Measurements from ENCODE around the gene CCNB1.
"Not testable (repeated sequence)": the region's sequence is repeated elsewhere in the genome, so short reads cannot be mapped to it uniquely, and the experiment has no call there.

Gene CCNB1

DNA sequence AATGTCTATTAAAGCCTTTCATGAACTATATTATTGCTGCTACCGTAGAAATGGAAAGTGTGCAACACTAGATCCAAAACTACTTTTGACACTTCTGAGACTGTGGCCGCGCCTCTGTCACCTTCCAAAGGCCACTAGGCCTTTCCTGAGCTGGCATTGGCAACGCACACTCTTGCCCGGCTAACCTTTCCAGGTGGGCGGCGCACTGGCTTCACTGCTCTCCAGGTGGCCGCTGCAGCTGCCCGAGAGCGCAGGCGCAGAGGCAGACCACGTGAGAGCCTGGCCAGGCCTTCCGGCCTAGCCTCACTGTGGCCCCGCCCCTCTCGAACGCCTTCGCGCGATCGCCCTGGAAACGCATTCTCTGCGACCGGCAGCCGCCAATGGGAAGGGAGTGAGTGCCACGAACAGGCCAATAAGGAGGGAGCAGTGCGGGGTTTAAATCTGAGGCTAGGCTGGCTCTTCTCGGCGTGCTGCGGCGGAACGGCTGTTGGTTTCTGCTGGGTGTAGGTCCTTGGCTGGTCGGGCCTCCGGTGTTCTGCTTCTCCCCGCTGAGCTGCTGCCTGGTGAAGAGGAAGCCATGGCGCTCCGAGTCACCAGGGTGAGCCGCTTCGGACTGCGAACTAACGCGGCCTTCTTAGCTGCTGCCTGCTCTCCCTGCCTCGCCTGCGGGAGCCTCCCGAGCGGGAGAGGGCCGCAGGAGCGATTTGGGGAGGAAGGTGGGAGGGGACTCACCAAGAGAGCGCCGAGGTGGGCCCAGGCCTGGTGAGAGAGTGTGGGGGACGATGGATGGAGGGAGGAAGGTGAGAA, at the start of gene CCNB1:
Gene CCNB1 (plus strand): TSS at position 465 of the 807 bp plus-strand sequence. CDS start 113 bp downstream, at position 578.
- DNase-seq (ENCODE audit: low spot score) (peak; percentile 89), FAIRE-seq (peak; percentile 33)

DNA sequence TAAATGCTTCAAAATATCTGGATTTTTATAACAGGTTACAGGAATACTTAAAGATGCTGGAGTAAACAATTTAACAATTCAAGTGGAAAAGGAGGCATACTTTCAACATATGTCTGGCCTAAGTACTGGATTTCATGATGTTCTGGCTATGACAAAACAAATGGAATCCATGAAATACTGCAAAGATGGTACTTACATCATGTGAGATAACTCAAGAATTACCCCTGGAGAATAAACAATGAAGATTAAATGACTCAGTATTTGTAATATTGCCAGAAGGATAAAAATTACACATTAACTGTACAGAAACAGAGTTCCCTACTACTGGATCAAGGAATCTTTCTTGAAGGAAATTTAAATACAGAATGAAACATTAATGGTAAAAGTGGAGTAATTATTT, 37.5 kb upstream of the CCNB1 start:
- peak; percentile 57 for FAIRE-seq
- DNase-seq (ENCODE audit: low spot score), result peak; percentile 34

DNA sequence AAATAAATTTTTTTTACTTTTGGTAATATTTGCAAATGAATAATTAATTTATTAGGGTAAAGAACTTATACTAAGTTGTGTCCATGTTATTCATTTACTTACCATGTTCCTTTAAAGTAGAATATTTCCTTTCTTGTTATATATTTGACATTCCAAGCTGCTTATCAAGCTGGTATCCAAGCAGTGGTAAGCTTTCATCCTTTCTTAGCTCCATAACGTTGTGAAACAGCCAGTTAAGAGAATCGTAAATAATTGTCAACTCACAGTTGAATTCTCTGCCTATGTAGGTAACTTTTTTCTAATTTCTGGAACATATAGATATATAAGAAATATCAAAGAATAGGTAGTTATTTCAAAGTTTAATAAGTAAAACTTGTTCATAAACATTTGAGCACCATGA, 36.7 kb upstream of the CCNB1 start:
- DNase-seq (ENCODE audit: low spot score) (no peak), FAIRE-seq (no peak)

DNA sequence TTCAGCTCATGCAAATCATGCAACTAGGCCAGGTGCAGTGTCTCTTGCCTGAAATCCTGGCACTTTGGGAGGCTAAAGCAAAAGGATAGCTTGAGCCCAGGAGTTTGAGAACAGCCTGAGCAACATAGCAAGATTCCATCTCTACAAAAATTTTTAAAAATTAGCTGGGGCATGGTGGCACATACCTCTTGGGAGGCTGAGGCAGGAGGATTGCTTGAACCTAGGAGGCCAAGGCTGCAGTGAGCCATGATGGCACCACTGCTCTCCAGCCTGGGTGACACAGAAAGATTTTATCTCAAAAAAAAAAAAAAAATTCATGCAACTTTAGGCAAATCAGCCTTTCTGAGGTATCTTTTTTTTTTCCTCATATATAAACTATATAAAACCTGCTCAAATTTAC, 35.6 kb upstream of the CCNB1 start:
- DNase-seq (ENCODE audit: low spot score) (no peak), FAIRE-seq (no peak)

DNA sequence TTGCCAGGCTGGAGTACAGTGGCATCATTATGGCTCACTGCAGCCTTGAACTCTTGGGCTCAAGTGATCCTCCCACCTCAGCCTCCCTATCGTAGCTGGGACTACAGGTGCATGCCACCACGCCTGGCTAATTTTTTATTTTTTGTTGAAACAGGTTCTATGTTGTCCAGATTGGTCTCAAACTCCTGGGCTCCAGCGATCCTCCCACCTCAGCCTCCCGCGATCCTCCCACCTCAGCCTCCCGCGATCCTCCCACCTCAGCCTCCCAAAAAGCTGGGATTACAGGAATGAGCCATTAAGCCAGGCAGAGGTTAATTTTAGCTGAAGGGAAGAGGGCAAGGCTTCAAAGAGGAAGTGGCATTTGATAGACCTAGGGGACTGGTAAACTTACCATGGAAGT, 32.8 kb upstream of the CCNB1 start:
- DNase-seq (ENCODE audit: low spot score) (no peak), FAIRE-seq (no peak)

DNA sequence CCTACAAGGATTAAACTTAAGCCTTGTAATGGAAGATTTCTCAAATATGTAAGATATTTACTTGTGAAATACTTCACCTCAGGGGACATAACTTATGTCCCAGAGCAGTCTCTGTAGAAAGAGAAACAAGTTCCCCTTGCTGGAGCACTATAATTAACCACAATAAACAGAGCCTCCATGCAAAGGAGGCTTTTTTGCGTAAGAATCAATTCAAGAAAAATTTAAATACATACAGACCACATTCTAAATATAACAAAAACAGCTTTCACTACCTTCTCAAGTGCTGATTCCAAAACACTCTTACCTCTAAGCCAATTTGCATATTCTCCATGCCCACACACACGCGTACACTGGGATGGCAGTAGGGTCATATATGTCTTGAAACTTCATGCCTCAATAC, 30.7 kb upstream of the CCNB1 start:
- no peak for DNase-seq (ENCODE audit: low spot score)
- no peak for FAIRE-seq

DNA sequence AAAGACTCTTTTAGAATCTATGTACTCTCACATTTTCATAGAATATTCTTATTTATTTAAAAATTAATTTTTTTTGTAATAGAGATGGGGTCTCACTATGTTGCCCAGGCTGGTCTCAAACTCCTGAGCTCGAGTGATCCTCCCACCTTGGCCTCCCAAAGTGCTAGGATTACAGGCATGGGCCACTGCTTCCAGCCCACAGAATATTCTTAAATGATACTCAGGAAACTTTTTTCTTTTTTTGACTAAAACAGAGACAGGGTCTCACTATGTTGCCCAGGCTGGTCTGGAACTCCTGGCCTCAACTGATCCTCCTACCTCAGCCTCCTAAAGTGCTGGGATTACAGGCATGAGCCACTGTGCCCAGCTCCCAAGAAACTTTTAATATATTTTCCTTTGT, 29.7 kb upstream of the CCNB1 start:
- not testable (repeated sequence) for FAIRE-seq; DNase-seq (ENCODE audit: low spot score)

DNA sequence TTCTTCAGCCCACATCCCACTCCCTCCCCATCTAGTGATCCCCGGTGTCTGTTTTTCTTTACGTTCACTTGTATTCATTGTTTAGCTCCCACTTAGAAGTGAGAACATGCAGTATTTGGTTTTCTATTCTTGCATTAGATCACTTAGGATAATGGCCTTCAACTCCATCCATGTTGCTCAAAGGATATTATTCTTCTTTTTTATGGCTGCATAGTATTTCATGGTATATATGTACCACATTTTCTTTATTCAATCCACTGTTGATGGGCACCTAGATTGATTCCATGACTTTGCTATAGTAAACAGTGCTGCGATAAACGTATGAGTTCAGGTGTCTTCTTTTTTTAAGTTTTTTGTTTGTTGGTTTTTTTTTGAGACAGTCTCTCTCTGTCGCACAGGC, 29.1 kb upstream of the CCNB1 start:
- DNase-seq (ENCODE audit: low spot score) (no peak), FAIRE-seq (no peak)

DNA sequence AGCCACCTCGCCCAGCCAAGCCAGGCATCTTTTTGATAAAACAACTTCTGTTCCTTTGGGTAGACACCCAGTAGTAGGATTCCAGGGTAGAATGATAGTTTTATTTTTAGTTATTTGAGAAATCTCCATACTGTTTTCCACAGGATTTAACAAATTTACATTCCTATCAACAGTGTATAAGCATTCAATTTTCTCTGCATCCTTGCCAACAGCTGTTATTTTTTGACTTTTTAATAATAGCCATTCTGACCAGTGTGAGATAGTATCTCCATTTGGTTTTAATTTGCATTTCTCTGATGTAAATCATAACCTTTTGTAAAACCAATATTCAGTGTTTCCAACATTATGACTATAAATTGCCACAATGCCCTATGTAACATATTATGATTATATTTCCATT, 28.2 kb upstream of the CCNB1 start:
- DNase-seq (ENCODE audit: low spot score) (no peak), FAIRE-seq (no peak)

DNA sequence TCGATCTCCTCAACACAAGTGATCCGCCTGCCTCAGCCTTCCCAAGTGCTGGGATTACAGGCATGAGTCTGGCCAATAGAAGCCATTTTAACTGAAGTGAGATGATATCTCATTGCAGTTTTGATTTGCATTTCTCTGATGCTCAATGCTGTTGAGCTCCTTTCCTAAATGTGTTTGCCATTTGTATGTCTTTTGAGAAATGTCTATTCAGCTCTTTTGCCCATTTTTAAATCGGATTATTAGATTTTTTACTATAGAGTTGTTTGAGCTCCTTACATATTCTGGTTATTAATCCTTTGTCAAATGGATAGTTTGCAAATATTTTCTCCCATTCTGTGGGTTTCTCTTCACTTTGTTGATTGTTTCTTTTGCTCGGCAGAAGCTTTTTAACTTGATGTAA, 26.7 kb upstream of the CCNB1 start:
- FAIRE-seq; DNase-seq (ENCODE audit: low spot score): not testable (repeated sequence)

DNA sequence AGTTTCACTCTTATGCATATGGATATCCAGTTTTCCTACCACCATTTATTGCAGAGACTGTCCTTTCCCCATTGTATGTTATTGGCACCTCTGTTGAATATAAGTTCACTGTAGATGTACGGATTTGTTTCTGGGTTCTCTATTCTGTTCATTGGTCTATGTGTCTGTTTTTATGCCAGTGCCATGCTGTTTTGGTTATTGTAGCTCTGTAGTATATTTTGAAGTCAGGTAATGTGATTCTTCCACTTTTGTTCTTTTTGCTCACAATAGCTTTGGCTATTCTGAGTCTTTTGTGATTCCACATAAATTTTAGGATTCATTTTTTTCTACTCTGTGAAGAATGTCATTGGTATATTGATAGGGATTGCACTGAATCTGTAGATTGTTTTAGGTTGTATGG, 26.1 kb upstream of the CCNB1 start:
- DNase-seq (ENCODE audit: low spot score) (no peak), FAIRE-seq (no peak)

DNA sequence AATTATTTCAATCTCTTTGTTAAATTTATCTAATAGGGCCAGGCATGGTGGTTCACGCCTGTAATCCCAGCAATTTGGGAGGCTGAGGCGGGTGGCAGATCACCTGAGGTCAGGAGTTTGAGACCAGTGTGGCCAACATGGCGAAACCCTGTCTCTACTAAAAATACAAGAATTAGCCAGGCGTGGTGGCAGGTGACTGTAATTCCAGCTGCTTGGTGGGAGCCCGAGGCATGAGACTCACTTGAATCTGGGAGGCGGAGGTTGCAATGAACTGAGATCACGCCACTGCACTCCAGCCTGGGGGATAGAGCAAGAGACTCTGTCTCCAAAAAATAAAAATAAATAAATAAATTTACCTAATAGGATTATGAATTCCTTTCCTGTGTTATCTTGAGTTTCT, 18.4 kb upstream of the CCNB1 start:
- not testable (repeated sequence) for DNase-seq (ENCODE audit: low spot score); FAIRE-seq

DNA sequence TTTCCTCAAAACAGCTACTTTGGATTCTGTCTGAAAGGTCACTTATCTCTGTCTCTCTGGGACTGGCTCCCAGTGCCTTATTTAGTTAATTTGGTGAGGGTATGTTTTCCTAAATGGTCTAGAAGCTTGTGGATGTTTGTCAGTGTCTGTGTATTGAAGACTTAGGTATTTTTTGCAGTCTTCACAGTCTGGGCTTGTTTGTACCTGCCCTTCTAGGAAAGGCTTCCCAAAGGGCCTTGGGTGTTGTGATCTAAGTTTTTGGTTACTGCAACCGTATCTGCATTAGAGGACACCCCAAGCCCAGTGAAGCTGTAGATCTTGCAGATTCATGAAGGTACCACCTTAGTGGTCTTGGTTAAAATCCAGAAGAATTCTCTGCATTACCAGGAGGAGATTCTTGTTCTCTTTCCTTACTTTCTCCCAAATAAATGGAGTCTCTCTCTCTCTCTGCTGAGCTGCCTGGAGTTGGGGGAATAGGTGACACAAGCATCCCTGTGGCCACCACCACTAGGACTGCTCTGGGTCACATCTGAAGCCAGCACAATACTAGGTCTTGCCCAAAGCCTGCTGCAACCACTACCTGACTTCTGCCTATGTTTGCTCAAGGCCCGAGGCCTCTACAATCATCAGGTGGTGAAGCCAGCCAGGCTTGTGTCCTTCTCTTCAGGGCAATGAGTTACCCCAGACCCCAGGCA, 17.8 kb upstream of the CCNB1 start:
- DNase-seq (ENCODE audit: low spot score) (no peak), FAIRE-seq (no peak)

DNA sequence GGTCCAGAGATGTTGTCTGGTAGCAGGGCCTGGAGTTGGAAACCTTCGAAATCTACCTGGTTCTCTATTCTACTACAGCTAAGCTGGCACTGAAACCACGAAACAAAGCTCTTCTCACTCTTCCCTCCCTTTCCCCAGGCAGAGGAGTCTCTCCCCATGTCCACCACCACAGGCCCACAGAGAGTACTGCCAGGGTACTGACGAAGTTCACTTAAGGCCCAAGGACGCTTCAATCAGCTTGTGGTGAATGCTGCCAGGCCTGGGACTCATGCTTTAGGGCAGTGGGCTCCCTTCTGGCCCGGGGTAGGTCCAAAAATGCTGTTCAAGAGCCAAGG, 17.3 kb upstream of the CCNB1 start:
- FAIRE-seq (no peak), DNase-seq (ENCODE audit: low spot score) (no peak)

DNA sequence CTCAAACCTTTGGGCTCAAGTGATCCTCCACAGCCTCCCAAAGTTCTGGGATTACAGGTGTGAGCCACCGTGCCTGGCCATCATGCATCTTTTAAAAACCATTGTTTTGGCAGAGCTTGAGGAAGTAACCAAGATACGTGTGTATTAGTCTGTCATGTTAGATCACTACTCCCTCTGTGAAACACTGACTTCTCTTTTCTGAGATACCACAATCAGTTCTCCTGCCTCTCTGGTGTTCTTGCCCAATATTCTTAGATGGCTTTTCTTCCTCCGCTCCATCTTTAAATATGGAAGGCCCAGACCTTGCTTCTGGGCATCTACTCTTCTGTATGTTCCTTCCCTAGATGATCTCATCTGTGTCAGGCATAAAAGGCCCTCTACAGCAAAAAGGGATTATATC, 14.2 kb upstream of the CCNB1 start:
- no peak for FAIRE-seq
- DNase-seq (ENCODE audit: low spot score), result no peak

DNA sequence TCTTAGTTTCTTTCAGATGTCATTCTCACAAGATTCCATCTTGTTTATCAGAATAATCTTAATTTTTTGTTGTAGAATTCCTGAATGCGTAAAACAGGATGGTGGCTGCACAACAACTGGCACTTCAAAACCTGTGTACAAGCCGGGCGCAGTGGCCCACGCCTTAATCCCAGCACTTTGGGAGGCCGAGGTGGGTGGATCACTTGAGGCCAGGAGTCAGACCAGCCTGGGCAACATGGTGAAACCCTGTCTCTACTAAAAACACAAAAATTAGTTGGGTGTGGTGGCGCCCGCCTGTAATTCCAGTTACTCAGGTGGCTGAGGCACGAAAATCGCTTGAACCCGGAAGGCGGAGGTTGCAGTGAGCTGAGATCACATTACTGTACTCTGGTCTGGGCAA, 10.5 kb upstream of the CCNB1 start:
- no peak for FAIRE-seq
- no peak for DNase-seq (ENCODE audit: low spot score)

DNA sequence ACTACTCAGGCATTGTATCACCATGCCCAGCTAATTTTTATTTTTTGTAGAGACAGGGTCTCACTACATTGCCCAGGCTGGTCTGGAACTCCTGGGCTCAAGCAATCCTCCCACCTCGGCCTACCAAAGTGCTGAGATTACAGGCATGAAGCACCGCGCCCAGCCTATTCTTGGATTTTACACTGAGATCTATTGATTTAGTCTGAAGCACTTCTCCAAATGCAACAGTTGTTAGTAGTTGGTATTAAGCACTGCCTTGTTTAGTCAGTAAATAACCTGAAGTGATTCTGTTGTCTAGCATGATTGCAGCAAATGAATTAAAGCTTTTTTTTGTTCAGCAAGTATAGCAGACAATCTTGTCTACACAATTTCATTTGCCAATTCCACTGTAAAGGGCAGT, 8.9 kb upstream of the CCNB1 start:
- no peak for FAIRE-seq
- no peak for DNase-seq (ENCODE audit: low spot score)

DNA sequence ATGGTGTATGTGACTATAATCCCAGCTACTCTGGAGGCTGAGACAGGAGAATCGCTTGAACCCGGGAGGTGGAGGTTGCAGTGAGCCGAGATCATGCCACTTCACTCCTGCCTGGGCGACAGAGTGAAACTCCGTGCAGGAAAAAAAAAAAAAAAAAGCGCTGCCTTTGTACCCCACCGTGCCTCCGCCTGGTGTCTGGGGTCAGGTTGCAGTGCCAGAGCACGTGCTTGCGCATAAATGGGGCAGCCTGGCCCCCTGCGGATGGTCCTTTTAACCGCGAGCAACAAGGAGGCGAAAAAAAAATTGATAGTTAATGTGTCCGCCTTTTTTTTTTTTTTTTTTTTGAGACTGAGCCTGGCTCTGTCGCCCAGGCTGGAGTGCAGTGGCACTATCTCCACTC, 6.3 kb upstream of the CCNB1 start:
- no peak for DNase-seq (ENCODE audit: low spot score)
- FAIRE-seq, result no peak

DNA sequence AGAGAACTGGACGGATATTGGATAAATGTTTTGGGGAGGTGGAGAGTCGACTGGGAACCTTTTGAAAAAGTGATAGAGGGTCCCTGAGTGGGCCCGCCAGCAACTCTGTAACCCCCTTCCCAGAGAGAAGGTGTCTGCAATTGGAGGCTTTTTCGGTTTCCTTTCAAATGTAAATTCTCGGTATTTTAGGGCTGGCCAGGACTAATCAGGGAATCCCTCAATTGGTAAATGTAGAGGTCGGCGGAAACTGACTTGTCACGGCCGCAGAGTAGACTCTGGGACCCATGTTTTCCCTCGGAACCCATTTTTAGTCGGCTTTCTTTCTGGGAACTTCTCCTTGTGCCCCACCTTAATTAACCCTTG, 524 bp downstream of the CCNB1 start:
- DNase-seq (ENCODE audit: low spot score), result no peak
- no peak for FAIRE-seq

DNA sequence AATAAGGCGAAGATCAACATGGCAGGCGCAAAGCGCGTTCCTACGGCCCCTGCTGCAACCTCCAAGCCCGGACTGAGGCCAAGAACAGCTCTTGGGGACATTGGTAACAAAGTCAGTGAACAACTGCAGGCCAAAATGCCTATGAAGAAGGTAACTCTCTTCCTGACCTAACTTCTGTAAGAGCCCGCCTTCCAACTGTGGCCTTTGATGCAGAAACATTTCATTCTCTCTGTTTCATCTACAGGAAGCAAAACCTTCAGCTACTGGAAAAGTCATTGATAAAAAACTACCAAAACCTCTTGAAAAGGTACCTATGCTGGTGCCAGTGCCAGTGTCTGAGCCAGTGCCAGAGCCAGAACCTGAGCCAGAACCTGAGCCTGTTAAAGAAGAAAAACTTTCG, 979 bp downstream of the CCNB1 start:
- DNase-seq (ENCODE audit: low spot score) (no peak), FAIRE-seq (no peak)

DNA sequence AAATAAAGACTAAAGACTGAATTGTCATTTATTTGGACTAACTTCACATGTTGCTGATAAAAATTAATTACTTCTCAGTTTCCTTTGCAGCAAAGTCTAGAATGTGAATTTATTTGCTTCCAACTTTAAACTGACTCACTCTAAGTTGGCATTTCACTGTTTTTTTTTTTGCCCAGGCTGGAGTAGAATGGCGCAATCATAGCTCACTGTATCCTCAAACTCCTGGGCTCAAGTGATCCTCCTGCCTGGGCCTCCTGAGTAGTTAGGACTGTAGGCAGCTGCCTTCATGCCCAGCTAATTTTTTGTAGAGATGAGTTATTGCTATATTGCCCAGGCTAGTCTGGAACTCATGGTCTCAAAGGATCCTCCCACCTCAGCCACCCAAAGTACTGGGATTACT, 3.5 kb downstream of the CCNB1 start:
- no peak for FAIRE-seq
- DNase-seq (ENCODE audit: low spot score), result no peak

DNA sequence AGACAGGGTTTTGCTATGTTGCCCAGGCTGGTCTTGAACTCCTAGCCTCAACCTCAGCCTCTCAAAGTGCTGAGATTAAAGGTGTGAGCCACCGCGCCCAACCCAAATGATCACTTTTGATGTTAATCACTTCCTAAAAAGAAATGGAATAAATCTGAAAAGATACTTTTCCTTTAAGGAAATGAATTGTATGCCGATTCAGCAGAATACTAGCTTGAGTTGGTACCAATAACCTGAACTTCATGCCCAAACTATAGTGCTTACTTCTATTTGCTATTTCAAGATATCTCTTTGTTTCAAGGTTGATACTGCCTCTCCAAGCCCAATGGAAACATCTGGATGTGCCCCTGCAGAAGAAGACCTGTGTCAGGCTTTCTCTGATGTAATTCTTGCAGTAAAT, 4.0 kb downstream of the CCNB1 start:
- FAIRE-seq, result no peak
- no peak for DNase-seq (ENCODE audit: low spot score)

DNA sequence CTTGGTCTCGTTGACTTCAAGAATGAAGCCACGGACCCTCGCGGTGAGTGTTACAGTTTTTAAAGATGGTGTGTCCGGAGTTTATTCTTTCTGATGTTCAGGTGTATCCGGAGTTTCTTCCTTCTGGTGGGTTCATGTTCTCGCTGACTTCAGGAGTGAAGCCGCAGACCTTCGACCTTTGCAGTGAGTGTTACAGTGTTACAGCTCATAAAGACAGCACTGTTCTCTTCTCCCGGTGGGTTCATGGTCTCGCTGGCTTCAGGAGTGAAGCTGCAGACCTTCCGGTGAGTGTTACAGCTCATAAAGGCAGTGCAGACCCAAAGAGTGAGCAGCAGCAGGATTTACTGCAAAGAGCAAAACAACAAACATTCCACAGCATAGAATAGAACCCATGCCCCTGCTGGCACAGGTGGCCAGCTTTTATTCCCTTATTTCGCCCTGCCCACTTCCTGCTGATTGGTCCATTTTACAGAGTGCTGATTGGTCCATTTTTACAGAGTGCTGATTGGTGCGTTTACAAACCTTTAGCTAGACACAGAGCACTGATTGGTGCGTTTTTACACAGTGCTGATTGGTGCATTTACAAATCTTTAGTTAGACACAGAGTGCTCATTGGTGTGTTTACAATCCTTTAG, 14.8 kb downstream of the CCNB1 start:
- not testable (repeated sequence) for FAIRE-seq; DNase-seq (ENCODE audit: low spot score)
